GM23338 (cell line): Measurements from ENCODE around the gene MAT2B. TPM values are rescaled to one million over a fixed set of nuclear protein-coding genes. Genes with fewer than 3 reads are reported as not detected.

ENCODE experiments used
- ATAC-seq: fragments of 200-7000 bp; cut with Tn5 transposase; 3 replicates; pipeline ENCODE4 v1.9.1; 2020
- DNase-seq: peaks from one replicate; pipeline ENCODE4 v3.0.0-alpha.2; 2015; ENCODE audit warnings: low spot score
- H2AFZ ChIP-seq: fragments of 200-600 bp; sonication (generic); 2 replicates; pipeline ENCODE4 v1.8.0; 2016; ENCODE audit warnings: antibody characterized with exemption, mild to moderate bottlenecking, moderate library complexity
- H3F3A ChIP-seq: fragments of 200-600 bp; sonication (generic); replicated peaks from 2 replicates; pipeline ENCODE4 v1.8.0; 2017; ENCODE audit warnings: antibody characterized with exemption, mixed run types, low read depth
- H3K27ac ChIP-seq: fragments of 200-600 bp; sonication (generic); 2 replicates; pipeline ENCODE4 v1.6.1; 2016; ENCODE audit warnings: low read depth
- H3K27me3 ChIP-seq: fragments of 200-600 bp; sonication (generic); 2 replicates; pipeline ENCODE4 v1.8.0; 2016; ENCODE audit warnings: mild to moderate bottlenecking, mixed run types, moderate library complexity; ENCODE audit not compliant: insufficient read depth
- H3K36me3 ChIP-seq: fragments of 200-600 bp; sonication (generic); 2 replicates; pipeline ENCODE4 v1.8.0; 2016; ENCODE audit warnings: mild to moderate bottlenecking; ENCODE audit not compliant: insufficient read depth
- H3K4me1 ChIP-seq: fragments of 200-600 bp; sonication (generic); 2 replicates; pipeline ENCODE4 v1.8.0; 2016; ENCODE audit warnings: mild to moderate bottlenecking, moderate library complexity; ENCODE audit not compliant: insufficient read depth
- H3K4me2 ChIP-seq: fragments of 200-600 bp; sonication (generic); 2 replicates; pipeline ENCODE4 v1.7.1; 2017; ENCODE audit warnings: mixed run types
- H3K4me3 ChIP-seq: fragments of 200-600 bp; sonication (generic); 2 replicates; pipeline ENCODE4 v1.6.1; 2016; ENCODE audit warnings: mixed run types
- H3K79me2 ChIP-seq: fragments of 200-600 bp; sonication (generic); replicated peaks from 2 replicates; pipeline ENCODE4 v1.8.0; 2017; ENCODE audit warnings: mild to moderate bottlenecking; ENCODE audit not compliant: insufficient read depth
- H3K9me2 ChIP-seq: fragments of 200-600 bp; sonication (generic); 2 replicates; pipeline ENCODE4 v1.8.0; 2017; ENCODE audit not compliant: insufficient read depth
- H4K20me1 ChIP-seq: fragments of 200-600 bp; sonication (generic); replicated peaks from 2 replicates; pipeline ENCODE4 v1.8.0; 2017; ENCODE audit warnings: mild to moderate bottlenecking; ENCODE audit not compliant: insufficient read depth
- H3K27ac Mint-ChIP-seq: 2 replicates; pipeline ENCODE4 v1.8.0; 2020; ENCODE audit warnings: inconsistent platforms, mild to moderate bottlenecking, moderate library complexity, mixed read lengths
- H3K27me3 Mint-ChIP-seq: 3 replicates; pipeline ENCODE4 v1.8.0; 2022; ENCODE audit warnings: low read depth, mild to moderate bottlenecking, moderate library complexity, mixed read lengths, inconsistent platforms; ENCODE audit not compliant: insufficient read depth, poor library complexity
- H3K36me3 Mint-ChIP-seq: 3 replicates; pipeline ENCODE4 v1.8.0; 2021; ENCODE audit warnings: low read depth, mild to moderate bottlenecking, inconsistent platforms, moderate library complexity, mixed read lengths
- H3K4me1 Mint-ChIP-seq: 3 replicates; pipeline ENCODE4 v1.8.0; 2020; ENCODE audit warnings: mild to moderate bottlenecking, inconsistent platforms, mixed read lengths
- H3K4me3 Mint-ChIP-seq: 3 replicates; pipeline ENCODE4 v1.8.0; 2021; ENCODE audit warnings: moderate library complexity, mild to moderate bottlenecking, inconsistent platforms, mixed read lengths
- H3K9me3 Mint-ChIP-seq: 3 replicates; pipeline ENCODE4 v1.8.0; 2020; ENCODE audit warnings: moderate library complexity, mild to moderate bottlenecking, inconsistent platforms, mixed read lengths
- CREB1 ChIP-seq: fragments of 250-450 bp; sonication (Bioruptor Pico); IDR thresholded peaks from 2 replicates; pipeline ENCODE4 v1.5.0; 2020; ENCODE audit warnings: low read depth, mild to moderate bottlenecking, moderate library complexity
- CTCF ChIP-seq, 2 experiments: fragments of 200-600 bp in 1 of 2; sonication (generic) in 1 of 2; conservative IDR thresholded peaks; 2 replicates each; pipeline versions ENCODE4 v1.5.1 to v1.6.1; 2016 to 2017; ENCODE audit warnings: antibody characterized with exemption in 2 of 2, low read depth in 2 of 2, mild to moderate bottlenecking in 2 of 2, moderate library complexity in 1 of 2
- ETS1 ChIP-seq: IDR thresholded peaks from 2 replicates; pipeline ENCODE4 v1.6.1; 2016; ENCODE audit warnings: antibody characterized with exemption
- EZH2 ChIP-seq: fragments of 200-600 bp; sonication (generic); IDR thresholded peaks from one replicate; pipeline ENCODE4 v1.8.0; 2017; ENCODE audit warnings: antibody characterized with exemption, mild to moderate bottlenecking, low read depth; ENCODE audit not compliant: unreplicated experiment
- EZH2phosphoT487 ChIP-seq: fragments of 200-600 bp; sonication (generic); IDR thresholded peaks from one replicate; pipeline ENCODE4 v1.8.1; 2018; ENCODE audit warnings: antibody characterized with exemption; ENCODE audit not compliant: unreplicated experiment
- JUNB ChIP-seq: IDR thresholded peaks from one replicate; pipeline ENCODE4 v1.6.1; 2016; ENCODE audit warnings: antibody characterized with exemption; ENCODE audit not compliant: unreplicated experiment
- NANOG ChIP-seq: IDR thresholded peaks from 2 replicates; pipeline ENCODE4 v1.6.1; 2016; ENCODE audit warnings: antibody characterized with exemption, borderline replicate concordance
- POLR2AphosphoS5 ChIP-seq: IDR thresholded peaks from 2 replicates; pipeline ENCODE4 v1.6.1; 2016; ENCODE audit warnings: antibody characterized with exemption, low read depth
- REST ChIP-seq: IDR thresholded peaks from one replicate; pipeline ENCODE4 v1.6.1; 2018; ENCODE audit warnings: antibody characterized with exemption; ENCODE audit not compliant: unreplicated experiment
- STAT1 ChIP-seq: IDR thresholded peaks from one replicate; pipeline ENCODE4 v1.6.1; 2016; ENCODE audit warnings: antibody characterized with exemption; ENCODE audit not compliant: unreplicated experiment
- ZNF331 ChIP-seq: fragments of 250-450 bp; sonication (Bioruptor Pico); IDR thresholded peaks from 2 replicates; pipeline ENCODE4 v1.5.0; 2020; ENCODE audit warnings: low read depth, mild to moderate bottlenecking, moderate library complexity
- polyA plus RNA-seq: library from polyadenylated mRNA; unstranded; fragments of >200 nt; fragmentation: Nextera tagmentation; extraction: Ambion mirVana; gene quantifications from 2 replicates; pipeline ENCODE4 v1.2.1, GENCODE V29; 2016
- total RNA-seq: library from RNA; depleted of rRNA; stranded (reverse); fragments of >200 nt; shearing (Covaris generic); gene quantifications from 2 replicates; pipeline ENCODE4 v1.2.3, GENCODE V29; 2014
- TF ChIP-seq, protein P1 (sequence below): fragments of 250-450 bp; sonication (Bioruptor Pico); IDR thresholded peaks from 2 replicates; pipeline ENCODE4 v1.5.0; 2020; ENCODE audit warnings: mild to moderate bottlenecking, moderate library complexity

Gene MAT2B
- total and polyA plus RNA-seq, 2 experiments from 2014 or later: 81.4 to 120 TPM

- TF ChIP-seq ETS1: no peak
Measured at GRCh38 chr5:163512526-163512925, 7.1 kb downstream of the MAT2B start (continued).

DNA sequence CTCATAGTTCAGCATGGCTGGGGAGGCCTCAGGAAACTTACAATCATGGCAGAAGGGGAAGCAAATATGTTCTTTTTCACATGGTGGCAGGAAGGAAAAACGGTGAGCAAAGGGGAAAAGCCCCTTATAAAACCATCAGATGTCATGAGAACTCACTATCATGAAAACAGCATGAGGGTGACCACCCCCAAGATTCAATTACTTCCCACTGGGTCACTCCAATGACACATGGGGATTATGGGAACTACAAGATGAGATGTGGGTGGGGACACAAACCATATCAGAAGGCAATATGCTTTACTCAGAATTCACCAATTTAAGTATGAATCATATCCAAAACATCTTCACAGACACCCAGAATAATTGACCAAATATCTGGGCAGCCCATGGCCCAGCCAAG is 19.7 kb downstream of the MAT2B start:
- Histone ChIP-seq H3K79me2 (no peaks in the 10 kb centered on the region), H3K4me3 (no peak overlapping the region), H3K9me2 (no peaks in the 10 kb centered on the region), H2AFZ (no peak overlapping the region), H4K20me1 (no peaks in the 10 kb centered on the region), H3K4me1 (no peaks in the 10 kb centered on the region), H3K27ac (no peak overlapping the region), H3K4me2 (no peak overlapping the region), H3K36me3 (no peaks in the 10 kb centered on the region), H3K27me3 (no peaks in the 10 kb centered on the region), H3F3A (peaks cover 2% of the 10 kb centered on the region; the same call in 1 of the 2 replicates)
- Mint-ChIP-seq H3K9me3 (peaks cover 5% of the 10 kb centered on the region; the same call in 2 of the 3 replicates), H3K4me1 (no peaks in the 10 kb centered on the region), H3K27ac (no peak overlapping the region), H3K4me3 (no peak overlapping the region), H3K27me3 (no peaks in the 10 kb centered on the region), H3K36me3 (peaks cover 33% of the 10 kb centered on the region)
- no peak for ATAC-seq
- no peak for DNase-seq
- no peak for TF ChIP-seq ZNF331 (CRISPR knock-in tag)
- TF ChIP-seq EZH2phosphoT487: no peak
- TF ChIP-seq CREB1: no peak
- no peak for TF ChIP-seq NANOG
- TF ChIP-seq REST: no peak
- TF ChIP-seq POLR2AphosphoS5: no peak
- no peak for TF ChIP-seq EZH2
- no peak for TF ChIP-seq STAT1
- TF ChIP-seq CTCF (conservative IDR thresholded peaks at IDR 0.05; ENCODE audit: low read depth in 2 of 2): no peak
- TF ChIP-seq JUNB: no peak
- TF ChIP-seq, protein P1, sequence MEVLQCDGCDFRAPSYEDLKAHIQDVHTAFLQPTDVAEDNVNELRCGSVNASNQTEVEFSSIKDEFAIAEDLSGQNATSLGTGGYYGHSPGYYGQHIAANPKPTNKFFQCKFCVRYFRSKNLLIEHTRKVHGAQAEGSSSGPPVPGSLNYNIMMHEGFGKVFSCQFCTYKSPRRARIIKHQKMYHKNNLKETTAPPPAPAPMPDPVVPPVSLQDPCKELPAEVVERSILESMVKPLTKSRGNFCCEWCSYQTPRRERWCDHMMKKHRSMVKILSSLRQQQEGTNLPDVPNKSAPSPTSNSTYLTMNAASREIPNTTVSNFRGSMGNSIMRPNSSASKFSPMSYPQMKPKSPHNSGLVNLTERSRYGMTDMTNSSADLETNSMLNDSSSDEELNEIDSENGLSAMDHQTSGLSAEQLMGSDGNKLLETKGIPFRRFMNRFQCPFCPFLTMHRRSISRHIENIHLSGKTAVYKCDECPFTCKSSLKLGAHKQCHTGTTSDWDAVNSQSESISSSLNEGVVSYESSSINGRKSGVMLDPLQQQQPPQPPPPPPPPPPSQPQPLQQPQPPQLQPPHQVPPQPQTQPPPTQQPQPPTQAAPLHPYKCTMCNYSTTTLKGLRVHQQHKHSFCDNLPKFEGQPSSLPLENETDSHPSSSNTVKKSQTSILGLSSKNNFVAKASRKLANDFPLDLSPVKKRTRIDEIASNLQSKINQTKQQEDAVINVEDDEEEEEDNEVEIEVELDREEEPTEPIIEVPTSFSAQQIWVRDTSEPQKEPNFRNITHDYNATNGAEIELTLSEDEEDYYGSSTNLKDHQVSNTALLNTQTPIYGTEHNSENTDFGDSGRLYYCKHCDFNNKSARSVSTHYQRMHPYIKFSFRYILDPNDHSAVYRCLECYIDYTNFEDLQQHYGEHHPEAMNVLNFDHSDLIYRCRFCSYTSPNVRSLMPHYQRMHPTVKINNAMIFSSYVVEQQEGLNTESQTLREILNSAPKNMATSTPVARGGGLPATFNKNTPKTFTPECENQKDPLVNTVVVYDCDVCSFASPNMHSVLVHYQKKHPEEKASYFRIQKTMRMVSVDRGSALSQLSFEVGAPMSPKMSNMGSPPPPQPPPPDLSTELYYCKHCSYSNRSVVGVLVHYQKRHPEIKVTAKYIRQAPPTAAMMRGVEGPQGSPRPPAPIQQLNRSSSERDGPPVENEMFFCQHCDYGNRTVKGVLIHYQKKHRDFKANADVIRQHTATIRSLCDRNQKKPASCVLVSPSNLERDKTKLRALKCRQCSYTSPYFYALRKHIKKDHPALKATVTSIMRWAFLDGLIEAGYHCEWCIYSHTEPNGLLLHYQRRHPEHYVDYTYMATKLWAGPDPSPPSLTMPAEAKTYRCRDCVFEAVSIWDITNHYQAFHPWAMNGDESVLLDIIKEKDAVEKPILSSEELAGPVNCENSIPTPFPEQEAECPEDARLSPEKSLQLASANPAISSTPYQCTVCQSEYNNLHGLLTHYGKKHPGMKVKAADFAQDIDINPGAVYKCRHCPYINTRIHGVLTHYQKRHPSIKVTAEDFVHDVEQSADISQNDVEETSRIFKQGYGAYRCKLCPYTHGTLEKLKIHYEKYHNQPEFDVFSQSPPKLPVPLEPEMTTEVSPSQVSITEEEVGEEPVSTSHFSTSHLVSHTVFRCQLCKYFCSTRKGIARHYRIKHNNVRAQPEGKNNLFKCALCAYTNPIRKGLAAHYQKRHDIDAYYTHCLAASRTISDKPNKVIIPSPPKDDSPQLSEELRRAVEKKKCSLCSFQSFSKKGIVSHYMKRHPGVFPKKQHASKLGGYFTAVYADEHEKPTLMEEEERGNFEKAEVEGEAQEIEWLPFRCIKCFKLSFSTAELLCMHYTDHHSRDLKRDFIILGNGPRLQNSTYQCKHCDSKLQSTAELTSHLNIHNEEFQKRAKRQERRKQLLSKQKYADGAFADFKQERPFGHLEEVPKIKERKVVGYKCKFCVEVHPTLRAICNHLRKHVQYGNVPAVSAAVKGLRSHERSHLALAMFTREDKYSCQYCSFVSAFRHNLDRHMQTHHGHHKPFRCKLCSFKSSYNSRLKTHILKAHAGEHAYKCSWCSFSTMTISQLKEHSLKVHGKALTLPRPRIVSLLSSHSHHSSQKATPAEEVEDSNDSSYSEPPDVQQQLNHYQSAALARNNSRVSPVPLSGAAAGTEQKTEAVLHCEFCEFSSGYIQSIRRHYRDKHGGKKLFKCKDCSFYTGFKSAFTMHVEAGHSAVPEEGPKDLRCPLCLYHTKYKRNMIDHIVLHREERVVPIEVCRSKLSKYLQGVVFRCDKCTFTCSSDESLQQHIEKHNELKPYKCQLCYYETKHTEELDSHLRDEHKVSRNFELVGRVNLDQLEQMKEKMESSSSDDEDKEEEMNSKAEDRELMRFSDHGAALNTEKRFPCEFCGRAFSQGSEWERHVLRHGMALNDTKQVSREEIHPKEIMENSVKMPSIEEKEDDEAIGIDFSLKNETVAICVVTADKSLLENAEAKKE (CRISPR knock-in tag): no peak
- no peak for TF ChIP-seq ETS1
